Kasumi-1 (cell line): Measurements from ENCODE around the gene UBIAD1.
"Not testable (repeated sequence)": the region's sequence is repeated elsewhere in the genome, so short reads cannot be mapped to it uniquely, and the experiment has no call there.

Experiments
- DNase-seq, 2 experiments: peaks; one replicate each; lab custom pipeline; 2025; lab: John Stamatoyannopoulos, UW

Gene UBIAD1, protein sequence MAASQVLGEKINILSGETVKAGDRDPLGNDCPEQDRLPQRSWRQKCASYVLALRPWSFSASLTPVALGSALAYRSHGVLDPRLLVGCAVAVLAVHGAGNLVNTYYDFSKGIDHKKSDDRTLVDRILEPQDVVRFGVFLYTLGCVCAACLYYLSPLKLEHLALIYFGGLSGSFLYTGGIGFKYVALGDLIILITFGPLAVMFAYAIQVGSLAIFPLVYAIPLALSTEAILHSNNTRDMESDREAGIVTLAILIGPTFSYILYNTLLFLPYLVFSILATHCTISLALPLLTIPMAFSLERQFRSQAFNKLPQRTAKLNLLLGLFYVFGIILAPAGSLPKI

DNA sequence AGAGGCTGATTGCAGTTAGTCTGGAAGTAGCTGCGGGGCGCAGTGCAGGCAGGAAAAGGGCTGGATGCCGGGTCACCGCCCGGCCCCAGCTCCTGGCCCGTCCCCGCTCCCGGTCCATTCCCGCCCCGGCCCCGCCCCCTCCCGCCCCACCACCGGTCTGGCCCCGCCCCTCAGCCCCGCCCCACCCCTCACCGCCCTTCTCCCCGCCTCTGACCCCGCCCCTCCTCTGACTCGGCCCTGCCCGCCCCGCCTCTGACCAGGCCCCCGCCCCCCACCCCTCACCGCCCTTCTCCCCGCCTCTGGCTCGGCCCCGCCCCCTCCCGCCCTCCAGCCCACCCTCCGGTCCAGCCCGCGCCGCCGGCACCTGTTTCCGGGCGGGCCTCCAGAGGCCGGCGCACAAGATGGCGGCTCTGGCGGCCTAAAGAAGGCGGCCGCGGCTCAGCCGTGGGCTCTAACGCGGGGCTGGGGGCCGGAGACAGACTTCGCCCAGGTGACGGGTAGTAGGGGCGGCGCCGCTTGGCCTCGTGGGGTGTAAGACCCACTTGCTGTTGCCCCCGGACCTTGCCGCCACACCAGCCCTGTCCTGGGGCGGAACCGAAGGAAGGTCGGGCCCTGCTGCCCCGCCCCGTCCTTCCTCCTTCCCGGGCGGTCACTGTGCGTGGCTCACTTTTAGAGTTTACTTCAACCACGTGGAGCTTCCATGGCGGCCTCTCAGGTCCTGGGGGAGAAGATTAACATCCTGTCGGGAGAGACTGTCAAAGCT, at the start of gene UBIAD1:
Gene UBIAD1, plus strand, starts transcription at position 367 of the 763 bp plus-strand sequence. Its CDS starts 334 bp downstream, at position 701.
- DNase-seq, result peak; percentile 61 to 67

DNA sequence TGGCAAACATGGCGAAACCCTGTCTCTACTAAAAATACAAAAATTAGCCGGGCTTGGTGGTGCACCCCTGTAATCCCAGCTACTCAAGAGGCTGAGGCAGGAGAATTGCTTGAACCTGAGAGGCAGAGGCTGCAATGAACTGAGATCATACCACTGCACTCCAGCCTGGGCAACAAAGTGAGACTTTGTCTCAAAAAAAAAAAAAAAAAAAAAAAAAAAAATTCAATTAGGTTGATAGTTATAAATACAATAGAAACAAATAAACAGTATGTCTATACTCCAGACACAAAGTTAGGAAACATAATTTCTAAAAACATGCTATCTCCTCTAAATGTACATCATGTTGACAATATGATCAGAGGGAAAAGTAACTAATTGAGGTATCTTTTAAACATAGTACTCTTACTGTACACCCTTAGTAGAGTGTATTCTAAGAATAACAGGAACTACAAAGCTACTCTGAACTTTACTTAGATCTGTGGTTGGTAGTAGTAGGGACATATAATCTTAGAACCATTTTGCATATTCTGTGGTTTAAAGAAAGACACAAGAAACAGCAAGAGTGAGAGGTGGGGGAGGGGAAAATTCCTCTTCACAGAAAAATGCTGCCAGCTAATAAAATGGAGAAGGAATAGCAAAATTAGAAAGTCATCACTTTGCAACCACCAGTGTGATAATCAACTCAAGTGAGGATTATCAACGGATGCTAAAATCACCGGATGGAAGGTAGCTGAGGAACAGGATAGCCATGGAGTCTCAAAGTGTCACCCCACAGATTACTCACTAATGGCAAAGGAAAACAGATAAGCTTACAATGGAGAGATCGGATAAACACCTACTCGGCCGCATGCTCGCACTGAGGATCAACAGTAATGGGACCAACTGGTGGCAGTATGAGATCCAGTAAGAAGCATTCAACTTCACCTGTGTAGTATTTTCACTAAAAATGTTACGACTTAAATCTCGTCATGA, 45.6 kb upstream of the UBIAD1 start:
- peak; percentile 22 to 48 for DNase-seq

DNA sequence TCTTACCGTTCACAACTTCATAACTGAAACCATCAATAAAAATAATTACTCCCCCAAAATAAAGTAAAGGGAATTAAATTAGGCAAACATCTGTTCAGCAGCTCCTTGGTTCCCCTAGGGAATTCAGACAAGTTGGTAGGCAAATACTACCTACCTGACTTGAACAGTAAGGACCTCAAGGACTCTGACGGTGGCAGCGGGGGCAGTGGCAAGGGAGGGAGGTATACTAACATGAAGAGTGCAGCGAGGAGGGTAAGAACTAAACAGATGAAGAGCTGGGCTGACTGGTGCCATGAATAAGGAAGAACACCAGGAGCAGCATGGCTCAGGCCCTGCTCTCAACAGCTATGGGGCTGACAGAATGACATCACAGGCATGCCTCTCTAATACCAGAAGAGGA, 43.8 kb upstream of the UBIAD1 start:
- DNase-seq, result no peak

DNA sequence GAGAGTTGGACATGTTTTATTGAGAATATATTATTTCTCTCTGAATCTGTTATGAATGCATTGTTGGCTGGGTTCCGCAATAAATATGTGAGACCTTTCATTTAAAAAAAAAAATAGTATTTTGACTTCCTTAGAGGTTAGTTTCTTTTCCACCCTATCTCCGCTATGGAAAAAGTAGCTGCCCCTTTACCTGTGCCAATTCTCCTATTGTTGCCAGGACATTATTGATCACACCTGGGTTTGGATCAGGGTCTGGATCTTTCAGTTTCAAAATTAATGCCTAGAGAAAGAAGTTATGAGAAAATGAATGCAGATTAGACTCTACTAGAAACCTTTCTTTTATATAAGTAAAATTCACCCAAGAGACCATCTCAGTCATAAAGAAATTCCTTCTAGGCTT, 39.8 kb upstream of the UBIAD1 start:
- DNase-seq, result no peak

DNA sequence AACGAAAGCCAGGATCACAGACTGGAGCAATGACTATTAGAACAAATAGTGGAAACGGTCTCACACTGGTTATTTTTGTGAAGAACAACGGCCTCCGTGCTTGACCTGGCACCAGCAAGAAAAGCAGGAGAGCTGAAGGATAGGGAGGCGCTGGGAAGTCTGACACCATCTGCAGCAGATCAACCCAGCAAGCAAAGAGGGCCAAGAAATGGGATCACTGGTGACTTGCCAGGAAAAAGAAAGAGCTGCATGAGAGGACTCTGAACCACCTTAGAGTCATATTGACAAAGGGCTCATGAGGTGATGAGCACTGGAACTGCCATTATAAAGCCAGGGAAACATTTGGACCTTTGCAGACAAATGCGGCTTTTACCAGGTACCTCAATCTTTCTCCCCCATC, 35.6 kb upstream of the UBIAD1 start:
- no peak for DNase-seq

DNA sequence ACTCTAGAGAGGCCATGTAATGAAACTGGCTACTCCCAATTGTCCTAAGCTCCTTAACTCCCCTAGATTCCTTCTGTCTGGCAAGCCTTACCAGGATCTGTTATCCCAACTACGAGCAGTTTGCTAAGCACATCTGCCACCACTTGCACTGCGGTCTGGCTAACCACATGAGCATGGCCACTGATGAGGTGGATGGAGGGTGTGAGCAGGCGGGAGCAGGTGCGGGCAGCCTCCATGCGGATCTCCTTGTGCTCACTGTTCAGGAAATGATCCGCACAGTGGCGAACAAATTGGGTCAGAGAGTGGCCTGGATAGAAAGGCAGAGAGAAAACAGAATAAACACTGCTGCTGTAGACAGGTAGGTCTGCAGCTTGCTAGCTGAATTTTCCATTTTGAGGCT, 34.7 kb upstream of the UBIAD1 start:
- DNase-seq, result no peak

DNA sequence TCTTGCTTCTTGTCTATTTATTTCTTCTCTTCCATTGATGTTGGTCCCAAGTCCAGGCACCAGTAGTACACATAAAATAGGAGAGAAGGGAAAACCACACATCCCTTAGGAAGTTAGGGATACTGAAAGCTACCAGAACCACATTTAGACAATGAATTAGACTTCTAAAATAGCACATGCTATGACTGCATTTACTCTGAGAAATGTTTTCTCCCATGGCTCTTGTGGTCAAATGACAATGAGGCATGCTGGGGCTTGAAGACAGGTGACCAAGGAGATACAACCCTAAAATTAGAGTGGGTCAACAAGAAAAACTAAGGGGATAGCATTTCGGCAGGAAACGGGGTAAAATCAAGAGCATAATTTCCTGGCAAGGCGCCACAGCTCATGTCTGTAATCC, 27.8 kb upstream of the UBIAD1 start:
- DNase-seq, result no peak

DNA sequence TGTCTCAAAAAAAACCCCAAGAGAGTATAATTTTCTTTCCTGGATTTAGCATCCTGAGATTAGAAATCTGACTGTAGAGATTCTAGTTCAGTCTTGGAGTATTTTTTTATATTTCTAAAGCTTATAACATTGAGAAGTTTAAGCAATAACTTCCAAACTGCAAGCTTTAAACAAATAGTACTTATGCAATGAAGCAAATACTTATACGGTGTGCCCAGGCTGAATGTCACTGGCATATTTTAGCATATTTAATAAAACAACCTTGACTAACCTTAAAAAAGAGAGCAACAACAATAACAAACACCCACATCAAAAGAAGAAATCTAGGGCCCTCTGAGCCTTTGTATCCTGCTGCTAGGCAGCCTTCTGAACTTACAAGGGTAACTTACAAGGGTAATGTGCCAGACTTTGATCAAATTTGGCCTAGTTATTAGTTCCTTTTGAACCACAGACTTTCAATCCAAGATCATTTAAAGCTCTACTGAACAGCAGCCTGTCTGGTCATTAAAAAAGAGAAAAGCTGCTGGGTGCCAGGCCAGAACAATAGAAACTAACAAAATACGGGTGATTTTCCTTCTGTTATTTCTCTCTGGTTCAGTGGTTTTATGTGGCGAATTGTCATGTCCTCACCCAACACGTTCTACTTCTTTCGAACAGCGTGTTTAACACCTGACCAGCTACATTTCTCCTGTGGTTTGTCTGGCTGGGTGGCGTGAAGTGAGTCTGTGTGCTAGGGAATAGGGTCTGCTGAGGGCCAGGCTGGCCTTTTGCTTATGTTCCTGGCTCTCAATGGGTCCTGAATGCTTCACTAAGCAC, 26.9 kb upstream of the UBIAD1 start:
- no peak for DNase-seq

DNA sequence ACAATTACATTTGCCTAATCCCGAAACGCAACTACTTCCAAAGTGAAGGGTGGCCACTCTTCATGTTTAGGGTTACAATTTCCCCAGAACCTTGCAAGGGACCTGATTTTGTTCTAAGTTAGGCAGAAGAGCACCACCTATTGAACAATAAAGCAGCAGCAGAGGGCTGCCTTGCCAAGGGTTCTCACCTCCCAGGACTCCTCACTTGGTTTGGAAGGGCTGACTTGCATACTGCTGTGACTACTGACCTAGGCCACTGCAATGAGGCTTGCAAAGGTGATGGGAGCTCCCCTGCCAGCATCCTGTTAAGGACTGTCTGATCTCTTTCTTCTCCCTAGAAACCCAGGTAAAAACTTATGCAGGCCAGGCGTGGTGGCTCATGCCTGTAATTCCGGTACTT, 24.8 kb upstream of the UBIAD1 start:
- peak in 1 of 2 experiments; percentile 24 for DNase-seq

DNA sequence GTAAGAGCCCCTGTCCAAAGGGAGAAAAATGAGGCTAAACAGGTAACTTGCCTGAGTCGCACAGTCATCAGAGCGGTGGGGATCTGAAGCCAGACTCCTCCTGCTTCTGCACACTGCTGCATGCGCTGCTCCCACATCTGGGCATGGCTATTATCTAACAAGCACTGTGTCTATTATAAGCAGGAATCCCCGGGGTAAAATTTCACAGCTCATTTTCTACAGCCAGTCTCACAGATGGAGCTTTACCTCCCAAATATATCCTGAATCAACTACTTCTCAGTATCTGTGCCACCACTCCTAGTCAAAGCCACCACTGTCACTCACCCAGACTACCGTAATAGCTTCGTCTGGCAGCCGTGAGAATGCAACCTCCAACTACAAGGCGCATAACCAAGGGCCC, 20.5 kb upstream of the UBIAD1 start:
- no peak for DNase-seq

DNA sequence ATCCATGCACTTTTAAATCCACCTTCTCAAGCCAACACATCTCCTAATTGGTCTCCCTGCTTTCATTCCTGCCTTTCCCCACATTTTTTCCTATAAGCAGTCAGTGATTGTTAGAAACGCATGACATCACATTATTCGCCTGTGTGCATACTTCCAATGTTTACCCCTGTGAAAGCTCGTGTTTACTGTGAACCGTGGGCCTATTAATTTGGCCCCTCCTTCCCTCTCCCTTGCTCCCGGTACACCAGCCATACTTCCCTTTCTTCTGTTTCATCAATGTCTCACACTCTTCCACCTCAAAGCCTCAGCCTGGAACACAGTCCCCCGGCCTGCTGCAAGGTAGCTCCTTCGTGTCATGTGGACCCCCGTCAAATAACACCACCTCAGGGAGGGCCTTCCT, 19.8 kb upstream of the UBIAD1 start:
- no peak for DNase-seq

DNA sequence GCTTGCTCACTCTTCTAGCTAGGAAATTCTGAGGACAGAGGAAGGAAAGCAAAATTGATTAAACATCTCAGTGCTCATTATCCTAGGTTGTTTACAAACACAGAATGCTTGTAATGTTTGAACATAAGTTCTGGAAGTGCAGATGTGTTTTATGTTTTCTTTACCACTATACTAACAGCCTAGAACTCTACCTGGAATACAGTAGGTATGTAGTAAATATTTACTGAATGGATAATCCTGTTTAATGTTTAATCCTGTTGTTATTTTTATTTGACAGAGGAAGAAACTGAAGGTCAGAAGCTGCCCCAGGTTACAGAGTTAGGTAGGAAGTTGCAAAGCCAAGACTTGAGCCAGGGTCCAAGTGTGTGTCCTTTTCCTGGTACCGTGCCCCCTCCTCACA, 16.7 kb upstream of the UBIAD1 start:
- no peak for DNase-seq

DNA sequence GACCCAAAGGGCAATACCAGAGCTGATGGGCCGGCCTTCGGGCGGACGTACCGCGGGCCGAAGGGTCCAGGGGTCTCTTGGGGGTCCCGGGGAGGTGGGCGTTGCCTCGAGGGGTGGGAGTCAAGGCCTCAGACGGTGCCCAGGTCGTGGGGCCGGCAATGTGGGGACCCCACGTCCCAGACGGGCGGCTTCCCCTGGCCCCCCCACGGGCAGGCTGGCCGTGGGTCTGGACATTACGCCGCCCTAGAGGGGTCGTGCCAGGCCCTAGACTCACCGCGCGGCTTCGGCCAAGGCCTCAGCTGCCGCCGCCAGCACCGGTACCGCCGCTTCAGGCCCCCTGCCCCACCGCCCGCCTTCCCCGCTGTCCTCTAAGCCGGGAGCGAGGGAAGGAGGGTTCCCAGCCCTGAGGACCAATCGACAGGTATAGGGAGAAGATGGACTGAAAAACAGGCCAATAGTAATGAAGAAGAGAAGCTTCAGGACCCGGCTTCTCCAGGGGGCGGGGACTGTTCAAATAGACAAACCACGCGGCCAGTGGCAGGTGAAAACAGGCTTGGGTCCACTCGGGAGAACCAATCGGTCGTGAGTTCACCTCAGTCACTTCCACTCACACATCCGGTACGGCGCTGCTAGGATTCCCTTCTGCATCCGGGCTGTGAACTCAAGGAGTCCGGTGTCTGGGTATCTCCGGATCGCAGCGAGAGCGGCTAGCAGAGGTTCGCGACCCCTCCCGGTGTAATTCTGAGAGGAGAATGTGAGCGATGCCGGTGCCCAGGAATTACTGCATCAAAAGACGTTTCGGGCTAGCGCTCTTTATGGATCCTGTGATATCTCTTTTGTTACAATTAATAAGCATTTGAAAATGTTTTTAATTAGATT, 10.6 kb upstream of the UBIAD1 start, which contains the start of gene MTOR:
Gene MTOR, minus strand, starts transcription at position 381 of the 879 bp plus-strand sequence. CDS start 3,142 bp downstream, outside the sequence.
- peak; percentile 99 to 100 for DNase-seq

DNA sequence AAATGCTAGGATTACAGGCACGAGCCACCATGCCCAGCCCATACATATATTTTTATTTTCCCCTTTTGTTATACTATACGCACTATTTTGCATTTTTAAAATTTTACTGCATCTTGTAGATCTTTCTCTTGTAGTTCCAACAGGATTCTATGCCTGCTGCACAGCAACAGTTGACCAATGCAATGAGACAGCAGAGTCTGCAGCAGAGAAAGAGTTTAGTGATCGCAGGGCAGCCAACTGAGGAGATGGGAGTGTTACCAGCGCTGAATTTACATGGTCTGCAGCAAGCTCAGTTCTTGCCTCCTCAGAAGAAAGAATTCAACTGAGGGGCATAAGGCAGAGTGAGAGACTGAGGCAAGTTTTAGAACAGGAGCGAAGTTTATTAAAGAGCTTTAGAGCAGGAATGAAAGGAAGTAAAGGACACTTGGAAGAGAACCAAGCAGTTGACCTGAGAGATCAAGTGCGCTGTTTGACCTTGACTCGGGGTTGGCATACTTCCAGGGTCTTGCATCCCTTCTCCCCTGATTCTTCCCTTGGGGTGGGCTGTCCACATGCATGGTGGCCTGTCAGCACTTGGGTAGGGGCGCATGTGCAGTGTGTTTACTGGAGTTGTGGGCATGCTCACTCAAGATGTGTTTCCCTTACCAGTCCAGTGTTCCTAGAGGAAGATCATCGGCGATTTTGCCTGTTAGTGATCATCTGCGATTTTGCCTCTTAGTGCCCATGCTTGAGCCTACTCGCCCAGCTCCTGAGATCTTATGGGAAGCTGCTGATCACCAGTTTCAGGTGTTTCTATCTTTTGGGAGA, 6.5 kb upstream of the UBIAD1 start:
- no peak for DNase-seq

DNA sequence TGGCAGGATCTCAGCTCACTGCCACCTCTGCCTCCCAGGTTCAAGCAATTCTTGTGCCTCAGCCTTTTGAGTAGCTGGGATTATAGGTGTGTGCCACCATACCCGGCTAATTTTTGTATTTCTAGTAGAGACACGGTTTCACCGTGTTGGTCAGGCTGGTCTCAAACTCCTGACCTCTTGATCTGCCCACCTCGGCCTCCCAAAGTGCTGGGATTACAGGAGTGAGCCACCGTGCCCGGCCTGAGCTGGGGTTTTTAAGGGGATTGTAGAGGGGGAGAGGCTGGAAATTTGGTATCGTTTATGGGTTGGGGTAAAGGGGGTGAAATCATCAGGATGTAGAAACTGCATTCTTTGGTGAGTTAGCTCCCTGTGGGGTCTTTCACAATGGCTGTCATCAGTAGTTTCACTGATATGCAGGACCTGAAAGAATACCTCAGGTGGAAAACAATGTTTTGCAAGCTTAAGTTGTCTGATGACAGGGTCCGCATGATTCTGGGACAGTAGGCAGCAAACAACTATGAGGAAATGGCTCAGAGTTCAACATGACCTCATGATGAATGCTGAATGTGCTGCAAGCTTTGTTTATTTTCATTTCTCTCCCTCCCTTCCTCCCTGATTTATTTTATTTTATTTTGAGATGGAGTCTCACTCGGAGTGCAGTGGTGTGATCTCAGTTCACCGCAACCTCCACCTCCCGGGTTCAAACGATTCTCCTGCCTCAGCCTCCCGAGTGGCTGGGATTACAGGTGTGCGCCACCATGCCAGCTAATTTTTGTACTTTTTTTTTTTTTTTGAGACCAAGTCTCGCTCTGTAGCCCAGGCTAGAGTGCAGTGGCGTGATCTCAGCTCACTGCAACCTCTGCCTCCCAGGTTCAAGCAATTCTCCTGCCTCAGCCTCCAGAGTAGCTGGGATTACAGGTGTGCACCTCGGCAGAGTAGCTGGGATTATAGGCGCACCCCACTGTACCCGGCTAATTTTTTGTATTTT, 5.4 kb upstream of the UBIAD1 start:
- DNase-seq, result not testable (repeated sequence)

DNA sequence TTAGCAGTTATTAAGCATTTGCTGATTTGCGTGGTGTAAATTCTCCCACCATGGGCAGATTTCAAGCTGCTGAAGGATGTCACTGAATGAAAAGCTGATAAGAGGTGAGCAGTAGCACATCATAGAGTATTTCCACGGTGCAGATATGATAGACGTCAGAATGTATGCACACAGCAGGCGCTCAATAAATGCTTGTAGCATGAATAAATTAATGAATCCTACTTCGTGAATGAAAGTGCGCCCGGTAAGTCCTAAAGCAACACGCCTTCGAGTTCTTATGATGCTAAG, 510 bp upstream of the UBIAD1 start:
- peak; percentile 57 to 70 for DNase-seq

DNA sequence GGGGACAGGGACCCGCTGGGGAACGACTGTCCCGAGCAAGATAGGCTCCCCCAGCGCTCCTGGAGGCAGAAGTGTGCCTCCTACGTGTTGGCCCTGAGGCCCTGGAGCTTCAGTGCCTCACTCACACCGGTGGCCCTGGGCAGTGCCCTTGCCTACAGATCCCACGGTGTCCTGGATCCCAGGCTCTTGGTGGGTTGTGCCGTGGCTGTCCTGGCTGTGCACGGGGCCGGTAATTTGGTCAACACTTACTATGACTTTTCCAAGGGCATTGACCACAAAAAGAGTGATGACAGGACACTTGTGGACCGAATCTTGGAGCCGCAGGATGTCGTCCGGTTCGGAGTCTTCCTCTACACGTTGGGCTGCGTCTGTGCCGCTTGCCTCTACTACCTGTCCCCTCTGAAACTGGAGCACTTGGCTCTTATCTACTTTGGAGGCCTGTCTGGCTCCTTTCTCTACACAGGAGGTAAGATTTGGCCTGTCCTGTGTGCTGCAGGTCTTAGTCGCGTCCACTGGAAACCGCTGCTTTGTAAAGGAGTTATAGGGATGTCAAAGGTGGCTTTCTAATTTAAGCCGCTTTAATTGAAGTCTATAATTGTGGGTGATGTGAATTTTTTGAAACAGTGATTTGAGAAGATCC, 717 bp downstream of the UBIAD1 start:
- peak in 1 of 2 experiments; percentile 18 for DNase-seq

DNA sequence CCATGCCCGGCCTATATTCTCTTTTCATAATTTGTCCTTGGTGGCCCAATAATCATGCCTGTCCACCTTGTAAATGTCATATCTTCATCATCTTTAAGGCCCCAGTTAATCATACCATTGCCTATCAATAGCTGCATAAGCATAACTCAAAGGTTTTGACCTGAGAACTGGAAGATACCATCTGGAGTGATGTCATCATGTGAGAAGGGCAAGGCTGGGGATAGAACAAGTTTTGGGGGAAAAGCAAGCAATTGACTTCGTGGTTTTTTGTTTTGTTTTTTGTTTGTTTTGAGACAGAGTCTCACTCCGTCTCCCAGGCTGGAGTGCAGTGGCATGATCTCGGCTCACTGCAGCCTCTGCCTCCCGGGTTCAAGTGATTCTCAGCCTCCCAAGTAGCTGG, 6.2 kb downstream of the UBIAD1 start:
- no peak for DNase-seq
